ENCODE data around the gene GPRC5B. TPM values are rescaled to one million over a fixed set of nuclear protein-coding genes. Genes with fewer than 3 reads are reported as not detected.

Gene GPRC5B
- total RNA-seq, 1 donor from 2014 or later, result 0.07 TPM

DNA sequence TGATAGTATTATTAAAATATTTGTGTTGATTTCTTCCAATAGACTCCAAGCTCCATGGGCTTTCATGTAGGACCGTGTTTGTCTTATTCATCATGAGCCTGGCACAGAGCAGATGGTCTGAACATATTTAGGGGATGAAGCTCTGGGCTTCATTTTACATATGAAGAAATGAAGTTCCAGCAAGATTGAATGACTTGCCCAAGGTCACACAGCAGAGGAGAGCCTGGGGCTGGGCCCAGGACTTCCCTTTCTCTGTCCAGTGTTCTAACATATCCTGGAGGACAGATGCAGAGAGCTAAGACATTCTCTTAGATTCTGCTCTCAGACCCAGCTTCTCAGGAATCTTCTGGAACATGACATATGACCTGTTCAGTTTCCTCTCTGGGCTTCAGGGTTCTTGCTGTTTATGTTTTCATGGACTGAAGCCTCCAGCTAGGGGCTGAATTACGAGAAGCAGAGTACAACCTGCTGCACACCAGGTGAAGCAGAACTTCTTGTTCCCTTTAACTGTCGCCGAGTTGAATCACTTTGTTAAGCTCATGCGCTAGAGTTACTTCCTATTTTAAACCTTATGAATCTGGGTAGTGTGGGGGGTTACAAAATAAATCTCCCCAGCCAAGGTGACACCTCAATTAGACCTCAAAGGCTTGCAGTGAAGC, 53.6 kb downstream of the GPRC5B start:
- Mint-ChIP-seq H3K9me3 (no peaks in the 10 kb centered on the region), H3K27ac (no peak overlapping the region), H3K27me3 (no peaks in the 10 kb centered on the region), H3K4me3 (no peak overlapping the region), H3K36me3 (ENCODE audit: low read depth) (no peaks in the 10 kb centered on the region), H3K4me1 (peaks cover 1% of the 10 kb centered on the region)
- ChIA-PET CTCF (no interaction called here), POLR2A (no interaction called here)
- no peak for TF ChIP-seq CTCF (IDR thresholded peaks at IDR 0.05)
- no peak for DNase-seq
- ATAC-seq (ENCODE audit: low read depth), result no peak
- intact Hi-C loops (cut with micrococcal nuclease), result no loop called here

DNA sequence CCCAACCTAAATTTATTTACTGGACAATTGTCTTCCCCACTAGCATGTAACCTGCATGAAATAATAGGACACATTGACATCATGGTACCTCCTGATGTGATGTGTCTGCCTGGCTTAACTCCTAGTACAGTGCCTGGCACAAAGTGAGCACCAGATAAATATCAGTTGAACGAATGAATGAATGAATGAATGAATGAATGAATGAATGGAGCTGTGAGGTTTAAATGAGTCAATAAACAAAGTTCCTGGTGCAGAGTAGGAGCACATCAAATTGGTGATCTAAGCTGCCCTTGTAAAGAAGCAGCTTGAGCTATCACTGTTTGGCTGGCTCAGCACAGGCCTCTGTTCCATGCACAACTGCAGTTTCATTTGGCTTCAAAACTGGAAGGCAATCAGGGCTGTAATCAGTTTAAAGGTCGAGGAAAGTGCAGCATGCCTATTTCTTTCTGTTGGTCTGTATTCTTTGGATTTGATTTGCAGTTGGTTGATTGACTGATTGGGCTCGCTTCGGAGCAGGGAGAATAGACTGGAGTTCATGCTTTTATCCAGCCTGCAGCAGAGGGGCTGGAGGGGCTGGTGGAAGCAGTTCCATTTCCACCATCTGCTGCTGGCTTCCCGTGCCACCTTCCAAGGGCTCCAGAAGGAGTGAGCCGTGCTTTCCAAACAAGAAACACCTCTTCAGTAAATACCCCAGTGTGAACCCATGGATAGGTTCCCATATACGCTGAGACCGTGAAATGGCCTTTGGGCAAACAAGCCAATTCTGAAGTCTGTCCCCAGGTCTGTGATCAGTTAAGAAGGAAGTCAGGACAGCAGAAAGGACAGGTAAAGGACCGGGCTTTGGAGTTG, 54.6 kb downstream of the GPRC5B start:
- Mint-ChIP-seq H3K4me1 (peaks cover 1% of the 10 kb centered on the region), H3K36me3 (ENCODE audit: low read depth) (no peaks in the 10 kb centered on the region), H3K27ac (no peak overlapping the region), H3K4me3 (no peak overlapping the region), H3K27me3 (no peaks in the 10 kb centered on the region), H3K9me3 (no peaks in the 10 kb centered on the region)
- ChIA-PET POLR2A (no interaction called here), CTCF (no interaction called here)
- ATAC-seq (ENCODE audit: low read depth) (no peak), DNase-seq (no peak)
- TF ChIP-seq CTCF (IDR thresholded peaks at IDR 0.05), result no peak
- intact Hi-C loops (cut with micrococcal nuclease), result no loop called here

DNA sequence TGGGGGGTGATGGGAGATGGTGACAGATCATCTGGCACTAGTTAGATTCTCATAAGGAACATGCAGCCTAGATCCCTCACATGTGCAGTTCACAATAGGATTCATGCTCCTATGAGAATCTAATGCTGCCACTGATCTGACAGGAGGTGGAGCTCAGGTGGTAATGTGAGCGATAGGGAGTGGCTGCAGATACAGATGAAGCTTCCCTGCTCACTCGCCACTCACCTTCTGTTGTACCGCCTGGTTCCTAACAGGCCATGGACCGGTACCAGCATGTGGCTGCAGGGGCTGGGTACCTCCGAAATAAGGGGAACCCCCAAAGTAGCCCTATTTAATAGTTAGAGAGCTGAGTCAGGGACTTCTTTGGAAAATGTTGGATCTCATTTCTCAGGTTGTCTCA, 60.4 kb downstream of the GPRC5B start:
- ATAC-seq (ENCODE audit: low read depth) (no peak), DNase-seq (no peak)
- Mint-ChIP-seq H3K9me3 (no peaks in the 10 kb centered on the region), H3K4me3 (no peak overlapping the region), H3K4me1 (no peaks in the 10 kb centered on the region), H3K36me3 (ENCODE audit: low read depth) (no peaks in the 10 kb centered on the region), H3K27ac (no peak overlapping the region), H3K27me3 (no peaks in the 10 kb centered on the region)
- ChIA-PET POLR2A (no interaction called here), CTCF (no interaction called here)
- no peak for TF ChIP-seq CTCF (IDR thresholded peaks at IDR 0.05)
- intact Hi-C loops (cut with micrococcal nuclease), result no loop called here

DNA sequence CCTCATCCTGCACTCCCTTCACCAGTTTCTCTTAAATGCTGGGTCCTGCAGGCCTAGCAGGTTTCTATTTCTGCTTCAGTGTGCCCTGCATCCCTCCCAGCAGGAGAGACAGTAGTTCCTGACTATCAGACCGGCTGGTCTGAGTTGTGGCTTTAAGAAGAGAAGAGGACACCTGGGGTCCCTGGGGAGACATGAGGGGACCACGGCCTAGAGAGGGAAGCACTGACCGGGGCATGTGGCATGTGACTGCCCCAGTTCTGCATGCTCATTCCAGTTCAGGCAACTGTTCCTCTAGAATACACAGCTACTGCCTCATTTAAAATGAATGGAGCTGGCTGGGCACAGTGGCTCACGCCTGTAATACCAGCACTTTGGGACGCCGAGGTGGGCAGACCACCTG, 61.3 kb downstream of the GPRC5B start:
- H3K36me3 Mint-ChIP-seq (ENCODE audit: low read depth), result no peaks in the 10 kb centered on the region
- ChIA-PET CTCF (interaction anchor here (0.9 kb wide), 1 partner anchor 365 kb away, joined by 3 read pairs; no protein-coding TSS in a partner anchor), POLR2A (no interaction called here)
- no peak for ATAC-seq (ENCODE audit: low read depth)
- no peak overlapping the region for H3K4me3 Mint-ChIP-seq
- no peak for DNase-seq
- no peak overlapping the region for H3K27ac Mint-ChIP-seq
- no peaks in the 10 kb centered on the region for H3K27me3 Mint-ChIP-seq
- no peak for TF ChIP-seq CTCF (IDR thresholded peaks at IDR 0.05)
- no peaks in the 10 kb centered on the region for H3K9me3 Mint-ChIP-seq
- intact Hi-C loops (cut with micrococcal nuclease), result no loop called here
- no peaks in the 10 kb centered on the region for H3K4me1 Mint-ChIP-seq

GRCh38 chr16:19822533-19822932, 62.1 kb downstream of the GPRC5B start:
- CTCF ChIA-PET, result interaction anchor here (0.9 kb wide), 1 partner anchor 364 kb away, joined by 3 read pairs; no protein-coding TSS in a partner anchor
- H3K27me3 Mint-ChIP-seq, result no peaks in the 10 kb centered on the region
- no peaks in the 10 kb centered on the region for H3K9me3 Mint-ChIP-seq
- ATAC-seq (ENCODE audit: low read depth), result no peak
- no peak for DNase-seq
- no peak overlapping the region for H3K27ac Mint-ChIP-seq
- H3K36me3 Mint-ChIP-seq (ENCODE audit: low read depth), result no peaks in the 10 kb centered on the region
- intact Hi-C loops (cut with micrococcal nuclease), result no loop called here
- no peak overlapping the region for H3K4me3 Mint-ChIP-seq
- POLR2A ChIA-PET, result no interaction called here
- H3K4me1 Mint-ChIP-seq, result no peaks in the 10 kb centered on the region
- TF ChIP-seq CTCF (IDR thresholded peaks at IDR 0.05), result no peak

Data from activated B cell treated with CpG ODN at 0.5 μM for 24 hours (primary cell).